Stimulated activated CD8-positive, alpha-beta memory T cell treated with anti-CD3 and anti-CD28 coated beads, Interleukin-15, amount 100 ng/mL, for 1 hour (primary cell): ENCODE results near the gene SEC11A.
"Not testable (repeated sequence)": the region's sequence is repeated elsewhere in the genome, so short reads cannot be mapped to it uniquely, and the experiment has no call there.

Experiments used
- DNase-seq: peaks from one replicate; pipeline ENCODE4 v3.0.0-alpha.2; 2020; ENCODE audit warnings: low read depth

SEC11A gene

DNA sequence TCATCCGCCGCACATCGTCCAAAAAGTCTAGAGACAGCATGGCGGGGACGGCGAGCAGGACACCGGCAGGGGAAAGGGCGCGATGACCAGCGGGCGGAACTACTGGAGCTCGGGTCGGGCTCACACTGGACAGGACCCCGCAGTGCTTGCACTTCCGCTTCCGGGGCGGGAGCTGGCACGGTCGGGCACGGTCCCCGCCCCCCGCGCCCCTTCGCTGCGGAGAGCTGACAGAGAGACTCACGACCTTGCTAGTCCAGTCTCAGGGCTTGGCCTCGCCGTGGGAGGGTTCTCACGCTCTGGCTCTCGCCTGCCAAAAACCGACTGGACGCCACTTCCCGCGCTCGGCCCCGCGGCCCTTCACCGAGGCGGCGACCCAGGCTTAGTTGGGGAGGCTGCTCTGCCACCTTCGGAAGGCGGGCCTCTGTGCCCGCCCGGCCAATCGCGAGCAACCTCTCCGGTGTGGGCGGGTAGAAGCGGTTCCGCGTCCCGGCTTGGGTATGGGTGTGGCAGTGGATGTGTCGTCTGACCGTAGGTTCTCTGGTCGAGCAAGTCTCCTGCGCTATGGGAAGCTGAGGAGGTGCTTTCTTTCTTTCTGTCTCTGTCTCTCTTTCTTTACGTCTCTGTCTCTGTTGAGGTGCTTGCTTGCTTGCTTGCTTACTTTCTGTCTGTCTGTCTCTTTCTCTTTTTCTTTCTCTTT is at the start of gene SEC11A:
TSS of gene SEC11A (minus strand) at position 104 of the 697 bp plus-strand sequence. CDS start at position 40, 64 bp downstream.
- DNase-seq: peak; percentile 84

DNA sequence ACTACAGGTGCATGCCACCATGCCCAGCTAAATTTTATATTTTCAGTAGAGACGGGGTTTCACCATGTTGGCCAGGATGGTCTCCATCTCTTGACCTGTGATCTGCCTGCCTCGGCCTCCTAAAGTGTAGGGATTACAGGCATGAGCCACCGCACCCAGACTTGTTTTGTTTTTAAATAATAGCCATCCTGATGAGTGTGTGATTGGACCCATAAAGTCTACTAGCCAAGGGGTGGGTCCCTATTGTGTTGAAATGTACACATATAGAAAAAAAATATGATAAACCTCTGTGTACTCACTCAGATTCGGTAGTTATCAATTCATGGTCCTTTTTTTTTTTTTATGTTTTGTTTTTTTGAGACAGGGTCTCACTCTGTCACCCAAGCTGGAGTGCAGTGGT is 49.7 kb upstream of the SEC11A start:
- DNase-seq: no peak

DNA sequence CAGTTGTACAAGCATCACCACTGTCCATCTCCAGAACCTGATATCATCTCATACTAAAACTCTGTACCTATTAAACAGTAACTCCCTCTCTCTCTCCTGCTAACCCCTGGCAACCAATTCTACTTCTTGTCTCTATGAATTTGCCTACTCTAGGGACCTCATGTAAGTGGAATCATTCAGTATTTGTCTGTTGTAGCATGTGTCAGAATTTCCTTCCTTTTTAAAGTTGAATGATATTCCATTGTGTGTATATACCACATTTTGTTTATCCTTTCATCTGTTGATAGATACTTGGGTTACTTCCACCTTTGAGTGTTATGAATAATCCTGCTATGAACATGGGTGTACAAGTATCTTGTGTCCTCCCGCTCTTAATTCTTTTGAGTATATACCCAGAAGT is 49.0 kb upstream of the SEC11A start:
- DNase-seq: no peak

DNA sequence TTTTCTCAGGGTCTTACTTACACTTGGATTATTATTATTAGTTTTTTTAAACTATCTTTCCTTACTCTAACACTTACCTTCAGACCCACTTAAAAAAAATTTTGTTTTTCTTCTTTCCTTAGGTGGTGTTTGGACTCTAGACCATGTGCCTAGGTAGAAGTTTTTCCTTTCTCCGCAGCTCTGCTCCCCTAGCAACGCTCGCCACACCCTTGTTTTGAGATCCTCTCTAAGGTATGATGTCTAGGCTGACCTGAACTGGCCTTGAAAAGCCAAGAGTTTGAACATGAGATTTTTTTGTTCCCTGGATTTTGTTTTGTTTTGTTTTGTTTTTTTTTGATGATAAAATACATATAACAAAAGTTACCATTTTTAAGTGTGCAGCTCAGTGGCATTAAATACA is 48.6 kb upstream of the SEC11A start:
- no peak for DNase-seq

DNA sequence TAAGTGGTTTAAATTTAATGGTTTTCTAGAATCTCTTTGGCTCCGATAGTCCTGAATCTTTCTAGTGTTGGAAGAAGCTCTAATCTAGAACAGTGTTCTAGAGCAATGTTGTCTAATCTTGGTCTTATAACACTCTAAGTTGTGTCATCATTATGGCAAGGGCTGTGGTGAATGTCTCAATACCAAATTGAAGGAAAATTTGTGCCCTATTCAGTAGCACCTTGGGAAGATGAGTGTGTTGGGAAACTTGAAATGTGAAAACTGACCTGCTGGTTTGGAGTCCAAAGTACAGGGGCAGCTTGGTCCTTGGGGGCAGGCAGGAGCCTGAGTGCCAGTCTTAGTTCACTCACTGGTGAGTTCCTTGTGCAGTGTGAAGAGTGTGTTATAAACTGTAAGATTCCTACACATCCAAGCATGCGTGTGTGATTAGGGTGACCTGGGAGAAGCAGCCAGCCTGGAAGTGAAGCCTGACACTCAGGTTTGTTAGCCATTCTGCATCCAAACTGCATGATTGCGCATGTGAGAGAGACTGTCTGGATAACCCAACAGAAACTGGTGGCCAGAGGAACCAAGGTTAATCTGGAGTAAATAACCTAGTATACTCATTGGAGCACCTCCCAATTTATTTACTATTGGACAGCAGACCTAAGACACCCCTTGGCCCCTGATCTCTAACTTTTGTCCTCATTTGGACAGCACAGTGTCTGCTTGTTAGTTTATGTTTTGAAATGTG is 47.1 kb upstream of the SEC11A start:
- DNase-seq: no peak

DNA sequence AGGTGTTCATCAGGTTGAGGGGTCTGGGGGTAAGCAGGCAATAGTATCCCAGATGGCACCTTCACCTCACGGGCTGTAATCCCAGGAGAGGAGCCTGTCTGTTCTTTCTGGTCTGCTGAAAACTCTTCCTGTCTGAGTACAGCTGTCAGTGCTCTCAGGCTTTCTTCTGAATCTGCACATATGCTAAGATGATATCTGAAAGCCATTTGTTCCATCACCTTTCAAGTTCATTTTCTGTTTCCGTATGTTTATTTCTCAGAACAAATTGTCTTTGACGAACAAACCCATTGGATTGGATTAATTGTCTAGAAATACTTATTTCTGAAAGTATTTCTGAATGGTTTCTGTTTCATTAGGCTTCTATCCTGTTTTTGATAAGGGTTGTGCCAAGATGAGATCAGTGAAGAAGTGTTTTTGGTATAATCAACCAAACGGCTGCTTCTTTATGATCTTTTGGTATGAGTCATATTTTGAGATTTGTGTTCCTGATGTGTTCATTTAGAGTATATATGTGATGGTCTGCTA is 45.7 kb upstream of the SEC11A start:
- no peak for DNase-seq

DNA sequence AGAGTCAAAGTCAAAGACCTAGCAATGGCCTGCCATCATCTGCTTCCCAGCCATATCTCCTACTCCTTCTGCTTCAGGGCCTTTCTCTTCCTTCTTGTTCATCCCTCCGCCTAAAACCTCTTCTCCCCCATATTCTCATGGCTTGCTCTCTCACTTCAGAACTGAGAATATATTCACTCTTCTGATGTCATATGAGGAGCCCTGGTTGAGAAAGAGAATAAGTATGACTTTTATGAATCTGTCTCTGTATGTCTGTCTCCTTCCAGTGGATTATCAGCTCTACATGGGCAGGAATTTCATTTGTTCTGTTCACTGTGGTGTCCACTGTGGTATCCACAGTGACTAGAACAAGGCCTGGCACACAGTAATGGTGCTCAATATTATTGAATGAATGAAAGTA is 44.3 kb upstream of the SEC11A start:
- DNase-seq: no peak

DNA sequence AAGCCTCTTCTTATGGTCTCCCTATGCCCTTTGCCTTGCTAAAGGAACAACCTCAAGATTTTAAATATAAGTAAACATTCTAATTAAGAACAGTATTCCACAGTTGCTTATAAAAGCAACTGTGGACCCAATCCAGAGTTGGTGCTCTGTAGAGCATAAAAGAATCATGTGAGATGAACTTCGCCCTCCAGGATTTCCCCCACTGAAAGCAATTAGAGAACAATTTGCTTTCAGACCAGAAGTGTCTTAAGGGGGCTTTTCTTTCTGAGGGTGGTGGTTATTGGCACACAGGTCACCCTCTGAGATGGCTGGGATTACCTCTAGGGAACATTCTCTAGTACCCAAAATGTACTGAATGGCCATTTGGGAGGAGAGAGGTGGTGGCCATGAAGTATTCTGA is 43.1 kb upstream of the SEC11A start:
- no peak for DNase-seq

DNA sequence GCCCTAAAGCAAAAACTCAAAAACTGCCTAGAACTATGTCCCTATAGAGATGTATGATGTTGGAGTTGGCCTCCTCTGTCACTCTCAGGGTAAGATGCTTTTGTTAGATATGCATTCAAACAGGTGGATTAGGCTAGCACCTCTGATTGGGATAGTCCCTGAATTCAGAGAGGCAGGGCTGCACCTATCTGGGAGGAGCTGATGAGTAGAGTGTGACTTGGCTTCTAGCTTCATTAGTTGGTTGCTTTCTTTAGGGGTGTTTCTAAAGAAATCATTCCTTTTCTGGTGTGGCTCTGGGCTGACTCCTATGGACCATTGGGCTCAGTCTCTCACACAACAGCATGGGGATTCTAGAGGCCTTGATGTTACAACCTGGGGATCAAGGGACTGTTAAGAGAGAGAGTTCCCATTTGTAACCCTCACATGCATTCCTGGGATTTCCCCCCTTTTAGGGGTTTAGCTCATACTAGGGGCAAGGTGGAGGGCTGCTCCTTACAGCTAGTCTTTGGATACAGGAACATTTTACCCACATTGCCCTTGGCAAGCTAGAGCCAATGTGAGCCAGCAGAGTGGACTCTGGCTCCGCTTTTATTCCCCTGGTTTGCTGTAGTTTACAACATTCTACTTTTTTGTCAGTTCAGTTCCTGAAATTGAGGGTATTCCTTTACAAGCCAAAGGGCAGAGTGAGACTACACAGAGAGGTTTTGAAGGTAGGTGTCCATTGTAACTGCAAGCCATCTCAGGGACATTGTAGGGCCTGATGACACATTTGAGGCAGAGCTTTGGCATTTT is 40.0 kb upstream of the SEC11A start:
- no peak for DNase-seq

DNA sequence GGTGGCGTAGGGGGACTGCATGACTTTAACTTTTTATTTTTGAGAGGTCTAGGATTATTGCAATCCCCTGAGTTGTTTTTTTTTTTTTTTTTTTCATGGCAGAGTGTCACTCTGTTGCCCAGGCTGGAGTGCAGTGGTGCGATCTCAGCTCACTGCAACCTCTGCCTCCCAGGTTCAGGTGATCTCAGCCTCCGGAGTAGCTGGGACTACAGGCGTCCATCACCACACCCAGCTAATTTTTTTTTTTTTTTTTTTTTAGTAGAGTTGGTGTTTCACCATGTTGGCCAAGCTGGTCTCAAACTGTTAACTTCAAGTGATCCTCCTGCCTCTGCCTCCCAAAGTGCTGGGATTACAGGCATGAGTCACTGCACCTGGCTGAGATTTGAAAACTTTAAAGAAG is 39.0 kb upstream of the SEC11A start:
- DNase-seq: not testable (repeated sequence)

DNA sequence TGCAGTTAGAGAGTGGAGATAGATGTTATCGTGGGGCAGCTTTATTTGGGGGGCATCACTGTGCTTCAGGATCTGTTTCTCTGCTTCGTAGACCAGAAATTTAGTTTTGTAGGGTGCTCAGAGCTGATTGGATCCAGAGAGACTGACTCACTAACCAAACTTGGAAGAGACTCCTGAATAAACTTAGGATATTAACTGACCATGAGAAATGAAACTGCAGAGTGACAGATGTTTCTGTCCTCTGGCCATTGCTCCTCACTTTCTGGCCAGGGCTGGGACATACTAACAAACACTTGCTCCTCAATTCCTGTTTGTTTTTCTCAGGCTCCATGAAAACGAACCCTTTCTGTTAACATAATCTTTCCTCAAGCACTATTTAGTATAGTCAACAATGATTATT is 36.8 kb upstream of the SEC11A start:
- no peak for DNase-seq

DNA sequence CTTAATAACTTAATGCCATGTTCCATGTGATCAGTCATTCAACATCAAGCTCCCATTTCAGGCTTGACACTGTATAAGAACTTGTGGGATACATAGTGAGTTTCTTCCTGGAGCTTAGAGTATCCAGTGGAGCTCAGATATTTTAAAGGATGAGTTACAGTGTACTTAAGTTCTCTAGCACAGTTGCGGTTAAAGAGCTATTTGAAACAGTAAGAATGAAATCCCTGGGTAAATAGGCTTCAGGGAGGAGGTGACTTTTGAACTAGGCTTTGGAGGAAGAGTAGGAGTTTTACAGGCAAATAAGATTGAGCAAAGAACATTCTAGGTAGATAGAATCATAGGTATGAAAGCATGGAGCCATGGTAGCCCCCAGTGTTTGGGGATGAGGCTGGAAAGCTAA is 36.3 kb upstream of the SEC11A start:
- no peak for DNase-seq

DNA sequence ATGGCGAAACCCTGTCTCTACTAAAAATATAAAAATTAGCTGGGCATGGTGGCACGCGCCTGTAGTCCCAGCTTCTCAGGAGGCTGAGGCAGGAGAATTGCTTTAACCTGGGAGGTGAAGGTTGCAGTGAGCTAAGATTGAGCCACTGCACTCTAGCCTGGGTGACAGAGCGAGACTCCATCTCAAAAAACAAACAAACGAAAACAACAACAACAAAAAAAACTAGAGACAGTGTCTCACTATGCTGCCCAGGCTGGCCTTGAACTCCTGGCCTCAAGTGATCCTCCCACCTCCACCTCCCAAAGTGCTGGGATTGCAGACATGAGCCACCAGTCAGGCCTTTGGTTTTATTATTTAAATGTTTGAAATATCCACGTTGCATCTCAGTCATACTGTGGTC is 35.8 kb upstream of the SEC11A start:
- DNase-seq: not testable (repeated sequence)

DNA sequence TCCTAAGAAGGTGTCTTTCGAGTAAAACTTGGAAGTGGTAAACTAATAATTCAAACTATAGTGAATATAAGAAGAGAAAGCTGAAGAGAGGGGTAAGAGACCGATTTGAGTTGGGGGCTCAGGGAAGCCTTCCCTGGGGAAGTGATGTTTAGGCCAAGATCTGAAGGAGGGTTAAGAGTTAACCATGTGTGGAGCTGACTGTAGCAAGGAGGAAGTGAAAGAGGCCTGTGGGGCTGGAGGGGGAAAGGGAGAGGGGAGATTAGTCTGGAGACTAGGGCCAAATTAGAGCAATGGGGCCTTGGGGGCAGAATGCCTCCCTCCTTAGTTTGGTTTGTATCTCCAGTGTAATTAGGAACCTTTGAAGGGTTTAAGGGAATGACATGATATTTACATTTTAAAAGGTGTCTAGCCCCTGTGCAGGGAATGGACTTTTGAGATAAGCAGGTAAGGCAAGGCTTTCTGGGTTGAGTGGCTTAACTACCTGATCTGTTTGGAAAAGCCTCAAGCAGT is 34.7 kb upstream of the SEC11A start:
- DNase-seq: no peak

DNA sequence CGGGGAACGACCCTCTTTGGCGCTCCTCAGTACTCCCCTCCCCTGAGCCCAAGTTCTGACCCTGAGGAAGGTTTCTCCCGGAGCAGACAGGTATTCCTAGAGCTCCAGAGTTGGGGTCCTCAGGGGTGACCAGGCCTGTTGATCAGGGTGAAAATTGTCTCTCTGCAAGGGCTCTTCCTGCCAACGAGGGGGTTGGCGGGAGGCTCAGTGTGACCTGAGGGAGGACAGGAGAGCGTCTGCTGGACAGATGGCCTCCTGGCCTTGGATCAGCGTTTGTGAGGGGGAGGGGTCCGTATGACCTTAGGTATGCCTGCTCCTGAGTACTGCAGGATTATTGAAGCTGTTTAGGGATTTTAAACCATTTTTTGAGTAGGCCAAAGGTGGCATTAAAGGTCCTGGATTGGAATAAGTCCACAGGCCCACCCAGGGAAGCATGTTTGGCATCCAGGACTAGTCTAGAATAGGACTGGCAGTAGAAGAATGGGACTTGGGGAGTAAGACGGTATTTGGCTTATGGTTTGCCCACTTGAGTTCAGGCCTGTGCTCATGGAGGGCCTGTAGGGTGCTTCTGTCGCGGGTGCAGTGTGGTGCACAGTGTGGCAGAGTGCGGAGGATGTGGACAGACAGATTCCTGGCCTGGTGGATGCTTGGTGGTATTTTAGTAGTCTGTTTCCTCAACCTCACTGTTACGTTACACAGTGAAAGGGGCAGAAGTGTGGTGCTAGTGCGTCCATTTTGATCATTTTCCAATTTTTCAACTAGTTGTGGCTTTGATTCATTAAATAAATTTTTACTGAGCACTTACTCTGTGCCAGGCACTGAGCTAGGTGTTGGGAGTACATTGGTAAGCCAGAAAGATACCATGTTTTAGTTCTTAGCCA is 33.4 kb upstream of the SEC11A start:
- no peak for DNase-seq

DNA sequence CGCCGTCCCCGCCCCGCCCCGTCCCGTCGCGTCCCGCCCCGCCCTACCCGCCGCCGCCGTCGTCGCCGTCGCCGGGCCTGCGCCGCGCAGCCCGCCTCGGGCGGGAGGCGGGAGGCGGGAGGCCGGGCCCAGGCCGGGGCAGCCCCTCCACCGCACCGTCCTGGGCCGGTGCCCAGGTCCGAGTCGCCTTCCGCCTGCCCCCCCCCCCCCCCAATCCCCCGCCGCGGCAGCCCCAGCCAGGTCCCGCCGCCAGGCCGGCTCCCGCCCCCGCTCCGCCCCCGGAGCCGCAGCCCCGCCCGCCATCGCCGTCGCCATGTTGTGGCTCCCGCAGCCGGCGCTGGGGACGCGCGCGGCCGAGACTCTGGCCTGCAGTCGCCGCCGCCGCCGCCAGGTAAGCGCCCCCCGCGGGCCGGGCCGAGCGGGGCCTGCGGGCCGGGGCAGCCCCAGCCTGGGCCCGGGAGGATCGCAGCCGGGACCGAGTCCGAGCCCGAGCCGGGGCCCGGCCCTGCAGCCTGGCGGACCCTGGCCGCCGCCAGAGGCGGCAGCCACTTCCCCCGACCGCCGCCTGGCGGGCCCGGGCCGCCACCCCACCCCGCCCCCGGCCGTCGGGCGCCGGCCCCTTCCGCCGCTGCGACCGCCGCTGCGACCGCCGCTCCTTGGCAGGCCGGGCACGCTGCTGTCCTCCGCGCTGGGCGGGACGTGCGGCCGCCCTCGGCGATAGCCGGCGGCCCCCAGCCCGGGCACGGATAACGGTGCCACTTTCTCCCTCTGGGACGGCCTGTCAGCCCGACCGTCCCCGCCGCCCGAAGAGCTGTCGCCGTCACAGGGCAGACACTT is 32.6 kb upstream of the SEC11A start, which contains the start of gene ZNF592:
TSS of gene ZNF592 (plus strand) at position 319 of the 837 bp plus-strand sequence. CDS start 34,084 bp downstream, outside the sequence.
- DNase-seq: peak; percentile 61

DNA sequence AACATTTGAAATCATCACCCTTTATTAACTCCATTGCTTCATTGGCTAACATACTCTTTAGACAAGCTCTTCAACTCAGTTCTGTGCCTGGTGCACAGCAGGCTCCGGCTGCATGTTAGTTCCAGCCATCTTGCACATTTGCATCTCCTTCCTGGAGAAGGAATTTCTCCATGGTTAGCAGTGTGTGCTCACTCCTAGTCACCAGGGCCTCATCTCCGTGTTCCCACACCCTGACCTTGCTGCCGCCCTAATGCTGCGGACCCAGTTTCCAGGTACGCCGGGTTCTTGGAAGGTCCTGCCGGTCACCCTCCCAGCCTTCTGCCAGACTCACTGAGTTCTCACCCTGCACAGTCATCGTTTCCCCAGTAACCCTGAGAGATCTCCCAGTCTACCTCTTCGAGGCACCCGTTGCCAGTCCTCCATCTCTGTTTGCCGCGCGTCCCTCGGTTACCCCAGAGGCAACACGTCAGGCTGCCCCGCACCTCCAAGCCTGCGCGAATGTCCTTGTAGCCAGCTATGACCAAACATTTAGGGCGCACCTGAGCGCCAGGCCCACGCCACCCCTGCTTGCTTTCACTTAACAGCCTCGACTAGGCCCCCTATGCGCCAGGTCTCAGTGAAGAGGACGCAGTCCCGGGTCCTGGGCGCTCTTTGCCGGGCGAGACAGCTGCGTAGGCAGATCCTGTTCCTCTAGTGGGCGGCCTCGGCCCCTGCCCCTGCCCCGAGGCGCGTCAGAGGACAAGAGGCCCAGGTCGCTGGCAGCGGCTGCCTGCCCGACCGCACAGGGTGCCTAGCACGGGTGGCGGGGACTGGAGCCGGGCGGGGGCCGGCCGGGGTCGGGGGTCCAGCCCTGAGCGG is 31.7 kb upstream of the SEC11A start:
- peak; percentile 48 for DNase-seq

DNA sequence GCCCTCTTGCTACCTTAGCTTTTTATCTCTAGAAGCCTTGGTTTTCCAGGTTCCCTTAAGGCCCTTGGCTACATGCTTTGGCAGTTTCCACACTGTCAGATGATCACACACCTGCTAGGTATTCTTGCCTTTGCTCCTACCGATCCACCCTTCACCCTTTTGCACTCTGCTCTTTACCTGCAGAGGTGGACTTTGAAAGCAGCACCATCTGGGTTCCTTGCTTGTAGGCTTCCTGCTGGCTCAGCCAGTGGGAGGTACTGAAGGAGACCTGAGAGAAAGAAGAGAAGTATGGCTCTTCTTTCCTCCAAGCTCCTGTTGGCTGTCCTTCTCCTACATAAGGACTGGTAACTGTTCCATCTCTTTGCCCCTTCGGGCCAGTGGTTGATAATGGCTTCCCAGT is 25.2 kb upstream of the SEC11A start:
- DNase-seq: no peak

DNA sequence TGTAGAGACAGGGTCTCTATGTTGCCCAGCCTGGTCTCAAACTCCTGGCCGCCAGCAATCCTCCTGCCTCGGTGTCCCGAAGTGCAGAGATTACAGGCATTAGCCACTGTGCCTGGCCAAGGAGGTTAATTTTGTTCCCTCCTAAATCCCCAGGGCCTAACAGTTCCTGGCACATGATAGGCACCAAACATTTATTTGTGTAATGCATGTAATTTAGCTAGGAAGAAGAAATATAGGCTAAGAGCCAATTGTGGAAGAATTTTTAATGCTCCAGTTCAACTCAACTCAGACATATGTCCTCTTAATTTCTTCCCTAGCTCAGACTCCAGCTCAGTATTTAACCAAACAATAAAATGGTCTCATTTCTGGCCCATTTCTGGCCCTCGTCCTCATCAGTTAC is 24.8 kb upstream of the SEC11A start:
- no peak for DNase-seq
